ENCODE results near the gene ACAN.

DNA sequence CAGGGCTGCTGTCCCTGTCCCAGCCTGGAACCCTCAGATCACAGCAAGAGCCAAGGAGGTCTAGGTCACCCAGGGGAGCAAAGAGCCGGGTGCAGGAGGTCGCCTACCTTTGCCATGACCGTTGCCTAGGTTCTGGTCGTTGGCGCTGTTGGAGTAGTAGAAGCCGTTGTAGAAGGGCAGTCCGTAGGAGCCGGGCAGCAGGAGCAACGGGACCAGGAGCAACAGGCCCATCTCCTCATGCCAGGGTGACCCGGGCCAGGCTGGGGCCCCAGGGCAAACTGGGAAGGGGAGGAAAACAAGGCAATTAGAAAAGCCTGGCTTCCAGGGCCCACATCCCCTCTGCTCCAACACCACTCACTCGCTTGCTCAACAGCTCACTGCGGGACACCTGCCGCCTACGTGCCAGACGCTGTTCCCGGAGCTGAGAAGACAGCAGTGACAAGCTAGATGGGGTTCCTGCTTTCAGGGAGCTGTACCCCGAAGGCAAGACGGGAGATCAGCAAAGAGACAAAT lies 83.9 kb downstream of the ACAN start:
- TF ChIP-seq, protein P1, sequence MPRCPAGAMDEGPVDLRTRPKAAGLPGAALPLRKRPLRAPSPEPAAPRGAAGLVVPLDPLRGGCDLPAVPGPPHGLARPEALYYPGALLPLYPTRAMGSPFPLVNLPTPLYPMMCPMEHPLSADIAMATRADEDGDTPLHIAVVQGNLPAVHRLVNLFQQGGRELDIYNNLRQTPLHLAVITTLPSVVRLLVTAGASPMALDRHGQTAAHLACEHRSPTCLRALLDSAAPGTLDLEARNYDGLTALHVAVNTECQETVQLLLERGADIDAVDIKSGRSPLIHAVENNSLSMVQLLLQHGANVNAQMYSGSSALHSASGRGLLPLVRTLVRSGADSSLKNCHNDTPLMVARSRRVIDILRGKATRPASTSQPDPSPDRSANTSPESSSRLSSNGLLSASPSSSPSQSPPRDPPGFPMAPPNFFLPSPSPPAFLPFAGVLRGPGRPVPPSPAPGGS (IDR thresholded peaks at IDR 0.05; ENCODE audit: borderline replicate concordance, insufficient read depth, low read depth, low read length, poor library complexity, severe bottlenecking), result no peak
- no peak for TF ChIP-seq CTCF (IDR thresholded peaks at IDR 0.05 in 2 of 3, conservative IDR thresholded peaks at IDR 0.05 in 1 of 3; ENCODE audit: control insufficient read depth in 2 of 3, extremely low read depth in 1 of 3, insufficient read depth in 1 of 3, low read depth in 3 of 3, low read length in 3 of 3)
- no peak for TF ChIP-seq CEBPB (IDR thresholded peaks at IDR 0.05; ENCODE audit: borderline replicate concordance in 1 of 2, low read depth in 2 of 2, low read length in 2 of 2)
- TF ChIP-seq ZBTB33 (IDR thresholded peaks at IDR 0.05), result no peak
- no peak for TF ChIP-seq ZNF24 (IDR thresholded peaks at IDR 0.05)
- TF ChIP-seq YY1 (IDR thresholded peaks at IDR 0.05; ENCODE audit: low read depth, low read length), result no peak
- TF ChIP-seq STAT1 (conservative IDR thresholded peaks at IDR 0.05), result no peak
- no peak for TF ChIP-seq SMC3 (IDR thresholded peaks at IDR 0.05; ENCODE audit: borderline replicate concordance, low read length)
- TF ChIP-seq MTA3 (IDR thresholded peaks at IDR 0.05; ENCODE audit: borderline replicate concordance, low read length), result no peak
- no peak for TF ChIP-seq POLR2A (IDR thresholded peaks at IDR 0.05; ENCODE audit: low read depth, low read length)

Data from GM12878 (cell line).